T follicular helper cell (primary cell): Measurements from ENCODE around the gene TRIM58.

Source experiments
- DNase-seq: peaks from one replicate; pipeline ENCODE4 v3.0.0-alpha.2; 2020; ENCODE audit warnings: low read depth

Gene TRIM58

DNA sequence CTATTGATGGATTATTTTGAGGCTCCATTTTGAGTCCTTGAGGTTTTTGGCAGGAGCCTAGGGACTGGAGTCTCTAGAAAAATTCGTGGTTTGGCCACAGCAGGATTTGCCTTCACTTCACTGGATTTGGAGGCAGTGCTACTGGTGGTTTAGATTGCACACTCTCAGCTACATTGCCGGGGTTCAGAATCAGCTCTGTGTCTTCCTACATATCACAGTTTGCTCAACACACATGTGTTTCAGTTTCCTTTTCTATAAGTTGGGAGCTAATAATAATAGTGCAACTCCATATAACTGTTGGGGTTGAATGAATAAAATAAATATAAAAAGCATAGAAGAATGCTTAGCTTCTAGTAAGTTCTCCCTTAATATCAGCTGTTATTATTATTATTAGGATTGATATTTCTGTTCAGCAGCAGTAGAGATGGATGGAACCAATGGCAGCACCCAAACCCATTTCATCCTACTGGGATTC is 38.2 kb downstream of the TRIM58 start, which contains the start of gene OR2W3:
Gene OR2W3, plus strand, starts transcription at position 425 of the 475 bp plus-strand sequence. Its CDS starts 0 bp downstream, at position 425.
- DNase-seq: no peak

DNA sequence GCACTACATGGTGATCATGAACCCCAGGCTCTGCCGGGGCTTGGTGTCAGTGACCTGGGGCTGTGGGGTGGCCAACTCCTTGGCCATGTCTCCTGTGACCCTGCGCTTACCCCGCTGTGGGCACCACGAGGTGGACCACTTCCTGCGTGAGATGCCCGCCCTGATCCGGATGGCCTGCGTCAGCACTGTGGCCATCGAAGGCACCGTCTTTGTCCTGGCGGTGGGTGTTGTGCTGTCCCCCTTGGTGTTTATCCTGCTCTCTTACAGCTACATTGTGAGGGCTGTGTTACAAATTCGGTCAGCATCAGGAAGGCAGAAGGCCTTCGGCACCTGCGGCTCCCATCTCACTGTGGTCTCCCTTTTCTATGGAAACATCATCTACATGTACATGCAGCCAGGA is 39.0 kb downstream of the TRIM58 start:
- no peak for DNase-seq

DNA sequence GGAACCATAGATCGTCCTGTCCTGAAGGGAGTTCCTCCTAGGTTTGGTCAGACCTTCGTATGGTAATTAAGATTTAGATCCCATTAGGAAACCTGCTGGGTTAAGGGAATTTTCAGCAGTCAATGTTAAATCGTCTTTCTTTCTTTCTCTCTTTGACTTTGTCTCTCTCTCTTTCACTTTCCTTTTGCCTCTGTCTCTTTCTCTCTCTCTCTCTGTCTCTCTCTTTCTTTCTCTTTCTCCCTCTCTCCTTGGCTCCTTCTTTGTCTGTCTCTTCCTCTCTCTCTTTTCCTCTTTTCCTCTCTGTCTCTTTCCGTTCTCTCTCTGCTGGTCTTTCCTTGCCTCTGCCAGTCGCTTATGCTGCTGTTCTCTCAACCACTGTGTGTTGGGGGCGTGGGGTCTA is 47.1 kb downstream of the TRIM58 start:
- DNase-seq: no peak

DNA sequence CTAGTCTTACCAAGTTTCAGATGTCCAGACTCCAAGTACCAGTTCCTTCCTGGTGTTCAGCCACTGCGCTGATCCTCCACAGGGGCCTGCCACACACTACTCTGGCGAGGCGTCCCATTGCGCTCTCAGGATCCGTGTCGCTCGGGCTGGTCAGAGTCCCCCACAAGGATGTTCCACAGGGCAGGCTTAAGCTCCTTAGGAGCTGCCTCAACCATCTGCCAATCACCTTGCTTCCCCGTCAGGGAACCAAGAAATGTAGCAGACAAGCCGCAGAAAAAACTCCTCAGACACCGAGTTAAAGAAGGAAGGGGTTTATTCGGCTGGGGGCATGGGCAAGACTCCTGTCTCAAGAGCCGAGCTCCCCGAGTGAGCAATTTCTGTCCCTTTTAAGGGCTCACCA is 48.2 kb downstream of the TRIM58 start:
- DNase-seq: no peak

DNA sequence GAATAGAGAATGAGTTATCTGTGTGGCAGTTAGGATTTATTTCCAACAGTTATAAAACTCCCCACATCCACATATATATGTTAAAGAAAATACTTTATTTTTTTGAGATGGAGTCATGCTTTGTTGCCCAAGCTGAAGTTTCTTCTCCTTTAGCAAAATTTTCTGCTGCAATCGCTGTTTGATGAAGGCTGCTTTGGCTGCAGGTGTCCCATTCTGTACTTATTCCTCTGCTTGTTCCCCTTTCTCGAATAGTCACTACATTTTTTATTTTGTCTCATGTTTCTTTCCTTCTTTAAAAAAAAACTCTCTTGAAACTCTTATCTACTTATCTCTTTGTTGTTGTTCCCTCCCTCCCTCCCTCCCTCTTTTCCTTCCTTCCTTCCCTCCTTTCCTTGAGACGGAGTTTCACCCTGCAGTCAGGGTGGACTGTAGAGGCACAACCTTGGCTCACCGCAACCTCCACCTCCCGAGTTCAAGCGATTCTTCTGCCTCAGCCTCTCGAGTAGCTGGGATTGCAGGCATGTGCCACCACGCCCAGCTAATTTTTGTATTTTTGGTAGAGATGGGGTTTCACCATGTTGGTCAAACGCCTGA is 49.0 kb downstream of the TRIM58 start:
- no peak for DNase-seq

DNA sequence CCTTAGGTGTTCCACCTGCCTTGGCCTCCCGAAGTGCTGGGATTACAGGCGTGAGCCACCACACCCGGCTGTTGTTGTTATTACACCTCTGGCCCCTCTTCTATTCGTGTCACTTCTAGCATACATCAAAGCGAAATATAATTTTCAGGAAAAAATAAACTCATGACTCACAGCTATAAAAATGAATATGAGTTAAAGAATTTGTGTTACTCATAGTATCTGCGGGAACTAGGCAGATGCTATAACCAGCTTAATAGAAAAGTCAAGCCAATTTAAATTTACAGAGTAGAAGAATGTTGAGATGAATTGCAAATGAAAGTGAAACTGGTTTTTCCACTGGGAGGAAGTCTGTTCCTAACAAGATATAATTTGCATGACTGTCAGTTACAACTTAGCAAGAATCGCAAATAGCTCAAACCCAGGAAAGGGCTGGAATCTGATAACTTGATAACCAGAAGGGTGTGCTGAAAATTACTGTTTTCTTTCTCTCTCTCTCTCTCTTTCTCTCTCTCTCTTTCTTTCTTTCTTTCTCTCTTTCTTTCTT is 49.6 kb downstream of the TRIM58 start:
- DNase-seq: no peak

DNA sequence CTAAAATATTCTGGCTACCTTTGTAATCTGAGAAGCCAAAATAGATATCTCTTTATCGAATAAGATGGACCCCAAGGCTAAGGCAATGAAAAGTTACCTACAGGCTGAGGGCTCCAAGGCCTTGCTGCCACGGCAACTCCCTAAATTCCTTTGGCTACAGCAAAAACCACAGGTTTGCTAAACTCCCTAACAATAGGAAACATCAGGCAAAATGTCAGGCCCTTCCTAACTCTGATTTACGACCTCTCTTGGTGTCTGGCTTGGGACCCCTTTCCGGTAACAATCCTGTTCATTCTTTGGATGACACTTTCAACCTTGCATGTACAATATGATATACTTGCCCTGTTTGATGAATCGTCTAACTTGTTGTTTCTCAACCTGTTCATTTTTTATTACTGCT is 51.8 kb downstream of the TRIM58 start:
- DNase-seq: no peak

DNA sequence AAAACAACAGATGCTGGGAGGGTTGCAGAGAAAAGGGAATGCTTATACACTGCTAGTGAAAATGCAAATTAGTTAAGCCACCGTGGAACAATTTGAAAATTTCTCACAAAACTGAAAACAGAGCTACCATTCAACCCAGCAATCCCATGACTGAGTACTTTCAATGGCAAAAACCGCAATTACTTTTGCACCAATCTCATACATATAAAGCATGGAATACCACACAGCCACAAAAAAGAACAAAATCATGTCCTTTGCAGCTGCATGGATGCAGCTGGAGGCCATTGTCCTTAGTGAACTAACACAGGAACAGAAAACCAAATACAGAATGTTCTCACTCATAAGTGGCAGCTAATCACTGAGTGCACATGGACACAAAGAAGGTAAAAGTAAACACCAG is 56.8 kb downstream of the TRIM58 start:
- DNase-seq: no peak

DNA sequence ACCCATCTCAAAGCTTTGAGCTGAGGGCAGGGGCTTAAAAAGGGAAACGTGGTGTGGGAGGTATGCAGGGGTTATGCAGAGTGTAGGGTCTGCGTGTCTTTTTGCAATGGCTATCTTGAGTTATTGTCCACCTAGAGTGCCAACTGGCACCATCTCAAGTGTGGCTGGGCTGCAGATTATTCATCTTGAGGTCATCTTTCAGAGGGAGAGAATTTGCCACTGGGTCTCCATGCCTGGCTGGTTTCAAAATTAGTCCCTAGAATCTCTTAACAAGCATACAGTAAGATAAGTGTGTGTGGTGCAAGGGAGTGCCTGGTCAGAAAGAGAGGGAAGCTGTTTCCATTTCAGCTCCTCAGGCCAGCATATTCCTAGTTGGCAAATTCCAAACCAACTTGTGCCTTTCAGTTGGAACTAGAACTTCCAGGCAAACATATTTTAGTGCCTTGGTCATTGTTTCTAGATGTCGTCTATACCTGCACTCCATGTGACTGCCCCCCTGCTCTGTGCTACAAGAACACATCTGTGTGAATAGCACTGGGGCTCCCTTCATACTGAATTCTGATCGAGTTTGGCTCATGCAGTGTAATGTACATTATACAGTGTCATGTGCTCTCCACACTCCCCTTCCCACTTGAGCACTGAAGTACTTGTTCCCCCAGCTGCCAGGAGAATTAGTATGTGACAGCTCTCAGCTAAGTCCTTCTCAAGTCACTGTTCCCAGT is 58.1 kb downstream of the TRIM58 start:
- DNase-seq: no peak

DNA sequence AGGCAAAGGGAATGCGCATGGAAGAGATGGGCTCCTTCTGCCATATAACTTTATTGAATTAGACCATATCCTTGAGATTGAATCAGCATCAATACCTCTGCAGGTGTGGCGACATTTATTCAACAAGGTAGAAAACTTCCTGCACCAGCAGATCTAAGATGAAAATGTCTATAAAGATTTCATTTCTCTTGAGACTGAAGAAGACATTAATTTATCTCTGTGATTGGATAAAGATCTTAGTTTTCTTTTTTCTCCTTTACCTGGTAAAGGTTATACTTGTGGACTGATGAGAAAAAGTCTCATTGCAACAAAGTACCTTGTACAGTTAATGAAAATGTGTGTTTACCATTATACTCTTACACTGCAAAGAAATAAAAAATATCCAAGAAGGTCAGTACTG is 63.0 kb downstream of the TRIM58 start, which contains the start of gene OR2T8:
Gene OR2T8, plus strand, starts transcription at position 301 of the 400 bp plus-strand sequence. CDS start 766 bp downstream, outside the sequence.
- DNase-seq: no peak

DNA sequence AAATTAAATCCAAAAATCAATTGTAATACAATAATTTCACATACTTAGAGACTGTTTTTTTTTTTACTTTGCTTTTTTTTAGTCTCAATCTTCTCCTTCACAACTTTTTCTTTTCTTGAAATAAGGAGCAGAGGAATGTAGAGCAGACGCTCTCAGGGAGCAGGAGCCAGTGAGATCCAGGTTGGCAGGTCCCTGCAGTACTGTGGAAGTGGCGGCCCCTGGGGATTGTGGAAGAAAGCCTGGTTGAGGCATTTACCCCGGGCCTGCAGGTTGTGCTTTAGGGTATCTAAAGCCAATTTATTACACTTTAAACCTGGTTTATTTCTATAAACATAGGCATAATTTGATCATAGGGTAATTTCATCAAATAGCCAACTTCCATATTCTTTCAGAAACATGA is 67.0 kb downstream of the TRIM58 start:
- DNase-seq: no peak

DNA sequence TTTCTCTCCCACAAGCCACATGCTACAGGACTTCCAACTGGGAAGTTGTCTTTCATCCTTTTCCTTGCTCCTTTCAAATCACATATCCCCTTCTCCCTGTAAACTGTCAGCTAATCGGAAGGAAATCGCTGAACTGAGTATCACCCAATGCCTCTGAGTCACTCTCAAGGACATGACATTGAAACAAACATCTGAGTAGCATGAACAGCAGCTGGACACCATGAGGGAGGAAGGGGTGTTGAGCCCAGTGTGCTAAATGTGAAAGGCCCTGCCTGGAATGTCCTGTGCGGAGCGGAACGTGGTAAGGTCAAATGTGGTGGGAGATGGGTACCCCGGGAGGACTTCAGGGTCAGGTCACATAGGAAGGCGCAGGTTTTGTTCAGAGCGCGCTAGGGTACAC is 67.9 kb downstream of the TRIM58 start, which contains the start of gene OR2AJ1:
Gene OR2AJ1, plus strand, starts transcription at position 22 of the 400 bp plus-strand sequence. CDS start 8,880 bp downstream, outside the sequence.
- no peak for DNase-seq
